ENCODE results near the gene CCDC86. TPM values are rescaled to one million over a fixed set of nuclear protein-coding genes. Genes with fewer than 3 reads are reported as not detected.

CCDC86 gene
- total RNA-seq, 1 donor from 2014 or later, result 69.4 TPM

DNA sequence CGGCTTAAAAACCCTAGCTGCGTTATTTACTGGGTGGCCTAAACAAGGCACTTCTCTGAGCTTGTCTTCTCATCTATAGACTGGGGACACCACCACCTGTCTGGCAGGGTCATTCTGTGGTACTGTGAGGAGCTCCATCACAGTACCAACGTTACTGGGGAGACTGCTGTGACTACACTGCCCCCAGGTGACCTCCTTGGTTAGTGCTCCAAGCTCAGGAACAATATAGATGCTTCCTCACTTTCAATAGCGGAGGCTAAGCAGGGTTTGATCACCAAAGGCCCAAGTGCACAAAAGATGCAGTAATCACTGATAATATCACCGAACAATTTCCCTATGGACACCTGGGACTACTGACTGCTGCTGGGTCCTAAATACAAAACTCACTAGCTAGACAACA is 45.6 kb downstream of the CCDC86 start:
- intact Hi-C loops (cut with micrococcal nuclease), result loop anchor here (1.0 kb wide), 2 partner anchors 56 to 112 kb away; no protein-coding TSS in a partner anchor

GRCh38 chr11:60889869-60890311 is 48.0 kb downstream of the CCDC86 start:
- intact Hi-C loops (cut with micrococcal nuclease), result no loop called here

DNA sequence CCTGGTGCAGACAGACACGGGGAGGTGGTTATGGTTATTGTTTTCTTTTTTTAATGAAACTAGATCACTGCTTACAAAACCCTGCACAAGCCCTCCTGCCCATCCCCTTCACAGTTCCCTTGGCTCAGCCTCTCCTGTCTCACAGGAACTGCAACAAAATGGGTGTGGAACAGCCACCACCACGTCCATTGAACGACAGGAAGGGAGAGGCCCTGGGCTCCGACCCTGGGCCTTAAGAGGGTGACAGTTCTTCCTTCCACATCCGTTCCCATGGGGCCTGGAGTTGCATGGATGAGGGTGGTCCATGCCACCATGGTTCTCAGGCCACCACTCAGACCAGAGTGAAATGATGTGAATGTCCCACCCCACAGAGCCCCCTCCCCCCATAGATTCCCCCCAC is 48.8 kb downstream of the CCDC86 start:
- intact Hi-C loops (cut with micrococcal nuclease), result no loop called here

- intact Hi-C loops (cut with micrococcal nuclease), result no loop called here
Measured at GRCh38 chr11:60891103-60891741, 49.3 kb downstream of the CCDC86 start.

DNA sequence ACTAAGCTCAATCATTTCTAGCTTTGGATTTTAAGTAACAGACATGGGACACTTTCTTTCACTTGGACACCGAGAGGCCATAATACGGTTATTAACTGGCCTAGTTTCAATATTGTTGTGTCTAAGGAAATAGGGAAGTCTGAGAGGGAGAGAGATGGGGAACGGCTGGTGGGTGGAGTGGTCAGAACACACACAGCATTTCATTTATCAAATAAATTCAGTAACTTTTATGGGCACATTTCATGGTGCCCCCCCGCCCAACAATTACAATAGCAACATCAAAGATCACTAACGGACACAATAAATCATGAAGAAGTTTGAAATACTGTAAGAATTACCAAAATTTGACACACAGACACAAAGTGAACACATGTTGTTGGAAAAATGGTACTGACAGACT is 53.8 kb downstream of the CCDC86 start:
- intact Hi-C loops (cut with micrococcal nuclease), result no loop called here

DNA sequence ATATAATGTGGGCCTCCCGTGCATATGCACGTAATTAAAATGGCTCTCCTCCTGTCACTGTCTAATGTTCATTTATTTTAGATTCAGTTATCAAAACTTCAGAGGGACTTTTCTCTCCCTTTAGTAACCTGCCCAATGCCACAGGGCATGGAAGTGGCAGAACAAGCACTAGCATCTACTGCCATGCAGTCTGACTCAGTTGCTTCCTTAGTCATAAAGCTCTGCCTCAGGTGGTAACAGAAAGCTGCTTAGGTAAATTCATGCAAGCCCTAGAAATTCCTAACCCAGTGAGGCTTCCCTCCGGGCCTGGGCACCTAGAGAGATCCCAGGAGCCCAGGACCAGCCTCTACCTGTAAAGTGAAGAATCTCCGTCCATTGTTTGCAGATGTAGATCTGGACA is 55.6 kb downstream of the CCDC86 start:
- intact Hi-C loops (cut with micrococcal nuclease), result no loop called here

DNA sequence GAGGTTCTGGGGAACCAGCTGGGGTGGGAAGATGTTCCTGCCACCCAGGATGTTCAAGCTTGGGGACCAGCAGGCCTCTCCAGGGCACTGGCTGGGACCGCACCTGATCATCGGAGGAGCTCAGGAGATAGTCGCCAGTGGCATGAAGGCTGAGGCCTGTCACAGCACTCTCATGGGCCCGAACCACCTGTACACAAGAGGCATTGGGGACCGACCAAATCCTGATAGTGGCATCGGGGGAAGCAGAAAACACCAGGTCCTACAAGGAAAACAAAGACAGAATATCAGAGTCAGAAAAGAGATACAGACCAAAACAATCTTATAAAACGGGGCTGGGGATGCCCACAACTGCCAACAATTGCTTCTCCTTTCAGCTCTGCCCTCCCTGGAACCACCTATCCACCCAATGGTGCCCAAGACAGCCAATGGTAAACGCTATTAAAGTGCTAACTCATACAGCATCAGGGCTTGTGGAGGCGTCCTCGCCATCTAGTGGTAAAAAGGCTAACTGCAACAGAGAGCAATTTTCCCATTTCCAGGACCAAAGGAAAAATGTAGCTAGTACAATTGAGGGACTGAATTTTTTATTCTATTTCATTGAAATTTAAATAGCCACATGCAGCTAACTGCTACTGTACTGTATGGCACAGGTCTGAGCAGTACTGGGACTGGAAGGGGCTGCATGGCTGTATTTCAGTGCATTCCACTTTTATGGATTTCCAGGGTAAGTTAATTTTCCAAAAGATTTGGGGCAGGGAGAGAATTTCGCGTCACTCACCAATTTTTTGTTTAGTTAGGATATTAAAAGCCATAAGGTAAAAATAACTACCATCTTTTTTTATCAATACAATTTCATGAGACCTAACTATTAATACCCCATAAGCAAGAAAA is 57.4 kb downstream of the CCDC86 start:
- intact Hi-C loops (cut with micrococcal nuclease), result loop anchor here (1.0 kb wide), 2 partner anchors 68 to 124 kb away; no protein-coding TSS in a partner anchor

DNA sequence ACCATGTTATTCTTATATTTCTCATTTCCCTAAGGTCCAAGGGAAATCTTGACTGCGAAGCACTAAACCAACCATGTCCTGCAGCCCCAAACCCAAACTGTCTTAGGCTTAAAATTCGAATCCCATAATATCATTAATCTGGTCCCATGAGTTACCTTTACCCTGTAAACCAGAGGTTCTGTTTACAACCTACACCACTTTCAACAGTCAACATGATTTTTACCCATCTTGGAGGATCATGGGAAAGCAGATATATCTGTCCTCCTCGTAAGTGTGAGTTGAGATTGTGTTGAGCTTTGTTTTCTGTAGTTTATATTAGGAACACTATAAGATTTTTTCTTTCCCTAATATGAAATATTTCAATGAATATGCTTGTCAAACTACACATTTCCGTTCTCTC is 58.1 kb downstream of the CCDC86 start:
- intact Hi-C loops (cut with micrococcal nuclease), result loop anchor here (1.0 kb wide), 2 partner anchors 69 to 125 kb away; no protein-coding TSS in a partner anchor

Other genes with a start within 250 kb of the CCDC86 start
- gene MS4A8, start 142.5 kb upstream of the CCDC86 start, total RNA-seq, result not detected in 2 replicates
- not detected in 2 replicates for gene MS4A18, start 117.4 kb upstream of the CCDC86 start, total RNA-seq
- gene MS4A15, start 85.2 kb upstream of the CCDC86 start, total RNA-seq, result not detected in 2 replicates
- gene MS4A10, start 56.8 kb upstream of the CCDC86 start, total RNA-seq, result not detected in 2 replicates
- gene PTGDR2, start 13.8 kb downstream of the CCDC86 start, total RNA-seq, result 31.5 and 32.7 TPM in 2 replicates
- 0.61 and 0.66 TPM in 2 replicates for gene ZP1, start 25.4 kb downstream of the CCDC86 start, total RNA-seq
- 184 and 185 TPM in 2 replicates for gene PRPF19, start 64.5 kb downstream of the CCDC86 start, total RNA-seq
- 132 TPM in 2 replicates for gene TMEM109, start 72.0 kb downstream of the CCDC86 start, total RNA-seq
- gene TMEM132A, start 82.3 kb downstream of the CCDC86 start, total RNA-seq, result 0.30 and 0.48 TPM in 2 replicates
- 0.86 and 1.2 TPM in 2 replicates for gene SLC15A3, start 110.1 kb downstream of the CCDC86 start, total RNA-seq
- 336 and 337 TPM in 2 replicates for gene CD6, start 129.6 kb downstream of the CCDC86 start, total RNA-seq